CD4-positive, alpha-beta T cell (primary cell): Measurements from ENCODE around the gene ACKR2. TPM values are rescaled to one million over a fixed set of nuclear protein-coding genes. Genes with fewer than 3 reads are reported as not detected.

ENCODE experiments used
- ATAC-seq: fragments of 200-7000 bp; cut with Tn5 transposase; one replicate; pipeline ENCODE4 v1.10.0; 2022; ENCODE audit warnings: mild to moderate bottlenecking; ENCODE audit not compliant: poor library complexity
- CTCF ChIA-PET: fragments of 350-600 bp; sonication (Branson Sonifier 250); formaldehyde crosslinking; loops from one replicate; lab custom pipeline; 2021; ENCODE audit warnings: antibody characterized with exemption, inconsistent platforms; lab: Charles Lee
- POLR2A ChIA-PET: fragments of 350-600 bp; sonication (Branson Sonifier 250); formaldehyde crosslinking; loops from one replicate; lab custom pipeline; 2021; ENCODE audit warnings: antibody characterized with exemption, inconsistent platforms; lab: Charles Lee
- DNase-seq, 14 experiments: peaks; one replicate each; pipeline ENCODE4 v3.0.0-alpha.2; 2013 to 2020; ENCODE audit warnings: mixed read lengths in 2 of 14
- H3K27ac ChIP-seq, 2 donors: one replicate each; pipeline versions ENCODE4 v1.5.1 to v1.7.0; 2013; ENCODE audit warnings: low read length in 2 of 2, low read depth in 1 of 2, mild to moderate bottlenecking in 1 of 2
- H3K27me3 ChIP-seq, 2 experiments: 1 replicate in 1 of 2; 2 replicates in 1 of 2; pipeline versions ENCODE4 v1.6.1 to v1.7.0; 2013; ENCODE audit warnings: low read length in 2 of 2, control low read depth in 1 of 2, mild to moderate bottlenecking in 1 of 2, moderate library complexity in 1 of 2; ENCODE audit not compliant: insufficient read depth in 2 of 2, control insufficient read depth in 1 of 2
- H3K36me3 ChIP-seq: one replicate; pipeline ENCODE4 v1.6.1; 2013; ENCODE audit warnings: low read length, control low read depth; ENCODE audit not compliant: insufficient read depth
- H3K4me1 ChIP-seq: one replicate; pipeline ENCODE4 v1.6.1; 2013; ENCODE audit warnings: low read length, control low read depth; ENCODE audit not compliant: insufficient read depth
- H3K4me3 ChIP-seq: one replicate; pipeline ENCODE4 v1.5.1; 2013; ENCODE audit warnings: mild to moderate bottlenecking, low read length, moderate library complexity
- H3K9me3 ChIP-seq, 2 experiments: 1 replicate in 1 of 2; 2 replicates in 1 of 2; pipeline versions ENCODE4 v1.6.1 to v1.7.0; 2013; ENCODE audit warnings: low read length in 2 of 2, mild to moderate bottlenecking in 2 of 2, control low read depth in 1 of 2, moderate library complexity in 1 of 2; ENCODE audit not compliant: control insufficient read depth in 1 of 2, insufficient read depth in 1 of 2
- H3K27ac Mint-ChIP-seq: one replicate; pipeline ENCODE4 v1.8.0; 2020; ENCODE audit warnings: mixed read lengths
- H3K27me3 Mint-ChIP-seq: one replicate; pipeline ENCODE4 v1.8.0; 2021; ENCODE audit warnings: mixed read lengths
- H3K36me3 Mint-ChIP-seq: one replicate; pipeline ENCODE4 v1.8.0; 2021; ENCODE audit warnings: low read depth, mixed read lengths
- H3K4me1 Mint-ChIP-seq: one replicate; pipeline ENCODE4 v1.8.0; 2021; ENCODE audit warnings: low read depth, mixed read lengths
- H3K4me3 Mint-ChIP-seq: one replicate; pipeline ENCODE4 v1.8.0; 2020; ENCODE audit warnings: mild to moderate bottlenecking, mixed read lengths
- H3K9me3 Mint-ChIP-seq: one replicate; pipeline ENCODE4 v1.8.0; 2020; ENCODE audit warnings: mixed read lengths
- CTCF ChIP-seq: fragments of 200-600 bp; IDR thresholded peaks from one replicate; pipeline ENCODE4 v1.8.0; 2022; ENCODE audit warnings: antibody characterized with exemption, mild to moderate bottlenecking
- intact Hi-C, 2 experiments: fragments of 100-400 bp; cut with DNase I in 1 of 2; cut with micrococcal nuclease in 1 of 2; formaldehyde crosslinking; loops; one replicate each; pipeline versions ENCODE4 v1.15.1 to v1.9.0; 2023 to 2025; cut with DNase I, micrococcal nuclease
- polyA plus RNA-seq, 2 donors: library from polyadenylated mRNA; unstranded; fragments of 120-200 nt; gene quantifications; one replicate each; pipeline ENCODE4 v1.2.1, GENCODE V29; 2013
- total RNA-seq, 174 experiments: library from RNA in 2 of 174; stranded (reverse) in 2 of 174; gene quantifications; one replicate each; pipeline ENCODE4 v1.2.3 and lab custom pipeline; 2021 to 2026

ACKR2 gene
- total RNA-seq, result under 1 TPM in 1 of 2 experiments, not detected in 1; 0.42 TPM
- polyA plus RNA-seq (2013, experiment 1 of 2), result 0.06 TPM
- 0.12 TPM for polyA plus RNA-seq (2013, experiment 2 of 2)
- total RNA-seq (lab: John Stamatoyannopoulos, UW), result 0 to 0.71 (median 0.19) reads per million in 172 experiments

- no peak for ATAC-seq
- Mint-ChIP-seq H3K27me3 (peaks cover 17% of the 10 kb centered on the region), H3K36me3 (peaks cover 3% of the 10 kb centered on the region), H3K4me3 (no peak within 1 kb of the TSS), H3K9me3 (no peaks in the 10 kb centered on the region), H3K4me1 (peaks cover 16% of the 10 kb centered on the region), H3K27ac (no peak within 1 kb of the TSS)
- Histone ChIP-seq H3K9me3 (no peaks in the 10 kb centered on the region), H3K27me3 (peaks cover 4% of the 10 kb centered on the region in 2 experiments), H3K4me1 (peaks cover 11% of the 10 kb centered on the region), H3K4me3 (no peak within 1 kb of the TSS), H3K27ac (no peak within 1 kb of the TSS), H3K36me3 (no peaks in the 10 kb centered on the region)
- DNase-seq, result no peak
- ChIA-PET POLR2A (no interaction called here), CTCF (no interaction called here)
- intact Hi-C loops, result loop anchor here in 1 of 2 experiments (10.0 kb wide), 1 partner anchor 296 kb away; the partner anchor contains the start of gene POMGNT2
- TF ChIP-seq CTCF, result no peak
Measured at GRCh38 chr3:42809202-42809601, at the start of gene ACKR2. ACKR2 (plus strand) TSS chr3:42809445; CDS start chr3:42864503, 55,058 bp downstream.

GRCh38 chr3:42762046-42762724, 47.1 kb upstream of the ACKR2 start:
- Histone ChIP-seq H3K4me1 (no peaks in the 10 kb centered on the region), H3K36me3 (no peaks in the 10 kb centered on the region), H3K27me3 (no peaks in the 10 kb centered on the region), H3K9me3 (no peaks in the 10 kb centered on the region), H3K27ac (no peak overlapping the region), H3K4me3 (no peak overlapping the region)
- ATAC-seq (no peak), DNase-seq (peak in 3 of 14 experiments; percentile 13 to 39 (median 29))
- Mint-ChIP-seq H3K36me3 (no peaks in the 10 kb centered on the region), H3K4me1 (no peaks in the 10 kb centered on the region), H3K27ac (no peak overlapping the region), H3K9me3 (no peaks in the 10 kb centered on the region), H3K4me3 (no peak overlapping the region), H3K27me3 (no peaks in the 10 kb centered on the region)
- no peak for TF ChIP-seq CTCF
- intact Hi-C loops, result no loop called here
- ChIA-PET POLR2A (interaction anchor here (0.6 kb wide), 1 partner anchor 11 kb away, joined by 3 read pairs; the partner anchor contains the start of gene CCDC13), CTCF (no interaction called here)

- Histone ChIP-seq H3K9me3 (no peaks in the 10 kb centered on the region), H3K36me3 (no peaks in the 10 kb centered on the region), H3K27me3 (no peaks in the 10 kb centered on the region), H3K4me3 (no peak overlapping the region), H3K4me1 (no peaks in the 10 kb centered on the region), H3K27ac (no peak overlapping the region)
- Mint-ChIP-seq H3K9me3 (no peaks in the 10 kb centered on the region), H3K27me3 (no peaks in the 10 kb centered on the region), H3K36me3 (no peaks in the 10 kb centered on the region), H3K4me1 (no peaks in the 10 kb centered on the region), H3K4me3 (no peak overlapping the region), H3K27ac (no peak overlapping the region)
- DNase-seq (no peak), ATAC-seq (no peak)
- TF ChIP-seq CTCF, result no peak
- POLR2A ChIA-PET, result interaction anchor here (0.6 kb wide), 1 partner anchor 10 kb away, joined by 3 read pairs; the partner anchor contains the start of gene CCDC13
- CTCF ChIA-PET, result no interaction called here
- intact Hi-C loops, result no loop called here
Measured at GRCh38 chr3:42763021-42763420, 46.2 kb upstream of the ACKR2 start.
